Prostate gland (tissue), 2 donors: ENCODE data around the gene UQCR11. TPM values are rescaled to one million over a fixed set of nuclear protein-coding genes. Genes with fewer than 3 reads are reported as not detected.

Experiments
- DNase-seq: peaks from one replicate; pipeline ENCODE4 v3.0.0-alpha.2; 2019; ENCODE audit warnings: low spot score
- H3K27ac ChIP-seq, 2 donors: fragments of 200-600 bp; sonication (generic); 2 replicates each; pipeline ENCODE4 v1.5.1; 2017 to 2019
- H3K27me3 ChIP-seq: fragments of 200-600 bp; sonication (generic); replicated peaks from 2 replicates; pipeline ENCODE4 v1.5.1; 2019; ENCODE audit not compliant: insufficient read depth
- H3K36me3 ChIP-seq, 2 donors: fragments of 200-600 bp; sonication (generic); 1 replicate in 1 of 2; 2 replicates in 1 of 2; pipeline versions ENCODE4 v1.5.1 to v1.8.1; 2017 to 2019
- H3K4me1 ChIP-seq: fragments of 200-600 bp; sonication (generic); replicated peaks from 2 replicates; pipeline ENCODE4 v1.5.1; 2019
- H3K4me3 ChIP-seq, 2 donors: fragments of 200-600 bp; sonication (generic); 2 replicates each; pipeline ENCODE4 v1.5.1; 2017 to 2019
- H3K9me3 ChIP-seq: fragments of 200-600 bp; sonication (generic); 2 replicates; pipeline ENCODE4 v1.5.1; 2017
- CTCF ChIP-seq, 4 experiments: fragments of 200-600 bp in 2 of 4; fragments of 450-650 bp in 2 of 4; sonication (generic) in 2 of 4; IDR thresholded peaks; 1 replicate in 3 of 4; 2 replicates in 1 of 4; pipeline ENCODE4 v1.5.1; 2016 to 2019; ENCODE audit warnings: antibody characterized with exemption in 4 of 4, mild to moderate bottlenecking in 2 of 4, moderate library complexity in 2 of 4
- POLR2A ChIP-seq: fragments of 450-650 bp; IDR thresholded peaks from one replicate; pipeline ENCODE4 v1.6.1; 2016; ENCODE audit warnings: antibody characterized with exemption, mild to moderate bottlenecking
- POLR2AphosphoS5 ChIP-seq: sonication (generic); formaldehyde crosslinking; IDR thresholded peaks from one replicate; pipeline ENCODE4 v1.6.1; 2017; ENCODE audit warnings: antibody characterized with exemption
- WGBS: methylation state at CpG from one replicate; pipeline ENCODE4 v1.1.5; 2018; 5-methylcytosine and 5-hydroxymethylcytosine counted together
- intact Hi-C: fragments of 100-400 bp; cut with DNase I; formaldehyde crosslinking; loops from one replicate; pipeline ENCODE4 v1.14.2; 2022
- total RNA-seq, 2 donors: library from RNA; depleted of rRNA; stranded (reverse); fragments of >200 nt; gene quantifications; one replicate each; pipeline ENCODE4 v1.1.0, GENCODE V29; 2016

UQCR11 gene
- total RNA-seq, 2 donors from 2014 or later: 87.1 to 108 TPM

- no peak for TF ChIP-seq CTCF (IDR thresholded peaks at IDR 0.05)
- TF ChIP-seq POLR2AphosphoS5: no peak
- no peak for TF ChIP-seq POLR2A
- H3K27me3 ChIP-seq: no peaks in the 10 kb centered on the region
- H3K36me3 ChIP-seq: peaks cover 4 to 6% of the 10 kb centered on the region in 2 donors
- H3K4me1 ChIP-seq: peaks cover 15% of the 10 kb centered on the region
- no peak overlapping the region for H3K27ac ChIP-seq
- no peak for DNase-seq
- intact Hi-C loops: no loop called here
- H3K4me3 ChIP-seq: no peak overlapping the region
- no peaks in the 10 kb centered on the region for H3K9me3 ChIP-seq
- WGBS: 62% methylated on average over 23 of the region's 23 CpGs
Measured at GRCh38 chr19:1608359-1609102, 3.3 kb upstream of the UQCR11 start.

- intact Hi-C loops: no loop called here
- no peak for DNase-seq
Measured at GRCh38 chr19:1606138-1606651, 933 bp upstream of the UQCR11 start.

GRCh38 chr19:1602091-1602707, 3.1 kb downstream of the UQCR11 start:
- H3K27me3 ChIP-seq: no peaks in the 10 kb centered on the region
- no peak for TF ChIP-seq POLR2AphosphoS5
- no peak for TF ChIP-seq POLR2A
- TF ChIP-seq CTCF (IDR thresholded peaks at IDR 0.05): no peak
- peaks cover 9% of the 10 kb centered on the region in 2 donors for H3K36me3 ChIP-seq
- H3K27ac ChIP-seq: no peak overlapping the region
- no peak for DNase-seq
- H3K9me3 ChIP-seq: no peaks in the 10 kb centered on the region
- 91% methylated on average over 21 of the region's 21 CpGs for WGBS
- H3K4me3 ChIP-seq: no peak overlapping the region
- intact Hi-C loops: no loop called here
- peaks cover 15% of the 10 kb centered on the region for H3K4me1 ChIP-seq

More at GRCh38 chr19:1606138-1606651, 933 bp upstream of the UQCR11 start:
- Histone ChIP-seq H3K27ac (peak overlapping the region; percentile 85 to 90), H3K36me3 (no peaks in the 10 kb centered on the region), H3K4me1 (peaks cover 15% of the 10 kb centered on the region), H3K9me3 (no peaks in the 10 kb centered on the region), H3K4me3 (peak overlapping the region; percentile 93 to 100), H3K27me3 (no peaks in the 10 kb centered on the region)
- WGBS: 18% methylated on average over 16 of the region's 16 CpGs
- TF ChIP-seq POLR2A: no peak
- no peak for TF ChIP-seq POLR2AphosphoS5
- no peak for TF ChIP-seq CTCF (IDR thresholded peaks at IDR 0.05)

GRCh38 chr19:1601613-1602064, 3.6 kb downstream of the UQCR11 start:
- H3K27ac ChIP-seq: no peak overlapping the region
- H3K4me3 ChIP-seq: no peak overlapping the region
- no peak for DNase-seq
- 93% methylated on average over 14 of the region's 14 CpGs for WGBS
- H3K27me3 ChIP-seq: no peaks in the 10 kb centered on the region
- intact Hi-C loops: no loop called here
- H3K36me3 ChIP-seq: peaks cover 11 to 13% of the 10 kb centered on the region in 2 donors
- H3K4me1 ChIP-seq: peaks cover 15% of the 10 kb centered on the region
- TF ChIP-seq CTCF (IDR thresholded peaks at IDR 0.05) (no peak), POLR2A (no peak), POLR2AphosphoS5 (no peak)
- H3K9me3 ChIP-seq: no peaks in the 10 kb centered on the region
